HUES6 (cell line): ENCODE results near the gene TRAPPC8.
"Not testable (repeated sequence)": the region's sequence is repeated elsewhere in the genome, so short reads cannot be mapped to it uniquely, and the experiment has no call there.

Source experiments
- H3K27ac ChIP-seq: 2 replicates; pipeline ENCODE4 v1.7.0; 2013; ENCODE audit warnings: low read depth, mild to moderate bottlenecking, low read length, inconsistent platforms
- H3K27me3 ChIP-seq: 2 replicates; pipeline ENCODE4 v1.6.1; 2013; ENCODE audit warnings: low read length; ENCODE audit not compliant: control insufficient read depth, insufficient read depth
- H3K36me3 ChIP-seq: 2 replicates; pipeline ENCODE4 v1.6.1; 2013; ENCODE audit warnings: low read length; ENCODE audit not compliant: control insufficient read depth, insufficient read depth
- H3K4me1 ChIP-seq: 2 replicates; pipeline ENCODE4 v1.6.1; 2013; ENCODE audit warnings: low read length; ENCODE audit not compliant: control insufficient read depth, insufficient read depth
- H3K4me3 ChIP-seq: 2 replicates; pipeline ENCODE4 v1.5.1; 2013; ENCODE audit warnings: low read depth, low read length
- H3K9ac ChIP-seq: one replicate; pipeline ENCODE4 v1.6.1; 2013; ENCODE audit warnings: mild to moderate bottlenecking, low read length
- H3K9me3 ChIP-seq: 2 replicates; pipeline ENCODE4 v1.6.1; 2013; ENCODE audit warnings: low read depth, low read length; ENCODE audit not compliant: control insufficient read depth, insufficient read depth

TRAPPC8 gene

DNA sequence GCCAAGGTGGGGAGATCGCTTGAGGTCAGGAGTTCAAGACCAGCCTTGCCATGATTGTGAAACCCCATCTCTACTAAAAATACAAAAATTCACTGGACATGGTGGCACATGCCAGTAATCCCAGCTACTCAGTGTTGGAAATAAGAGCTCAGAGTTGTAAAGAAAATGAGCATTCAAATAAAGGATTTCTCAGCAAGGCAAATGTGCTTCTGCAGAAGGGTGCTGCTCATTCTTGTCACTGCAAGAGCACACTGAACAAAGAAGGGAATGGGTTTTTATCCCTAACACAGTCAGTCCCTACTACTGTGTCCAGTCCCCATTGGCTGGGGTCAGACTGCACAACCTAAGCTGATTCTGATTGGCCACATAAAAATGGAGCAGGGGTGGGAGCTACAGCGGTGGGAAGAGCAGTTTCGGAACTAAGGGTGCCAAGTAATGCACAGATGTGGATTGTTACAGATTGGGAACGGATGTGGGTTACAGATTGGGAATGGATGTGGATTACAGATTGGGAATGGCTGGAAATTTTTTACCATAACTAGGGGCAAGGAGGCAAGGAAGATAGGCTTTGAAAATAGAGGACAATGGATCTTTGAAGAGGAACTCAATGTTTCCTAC is 31.1 kb upstream of the TRAPPC8 start:
- Histone ChIP-seq H3K4me1 (no peaks in the 10 kb centered on the region), H3K36me3 (no peaks in the 10 kb centered on the region), H3K9me3 (peaks cover 52% of the 10 kb centered on the region), H3K9ac (no peak overlapping the region), H3K27me3 (no peaks in the 10 kb centered on the region), H3K4me3 (no peak overlapping the region), H3K27ac (no peak overlapping the region)

- H3K36me3 ChIP-seq, result no peaks in the 10 kb centered on the region
- H3K9me3 ChIP-seq, result peaks cover 32% of the 10 kb centered on the region
- no peak overlapping the region for H3K9ac ChIP-seq
- H3K27me3 ChIP-seq, result no peaks in the 10 kb centered on the region
- no peak overlapping the region for H3K4me3 ChIP-seq
- no peaks in the 10 kb centered on the region for H3K4me1 ChIP-seq
- no peak overlapping the region for H3K27ac ChIP-seq
Observed at GRCh38 chr18:31970617-31971016, 27.7 kb upstream of the TRAPPC8 start.

GRCh38 chr18:31965316-31965970 is 22.5 kb upstream of the TRAPPC8 start:
- peaks cover 15% of the 10 kb centered on the region for H3K9me3 ChIP-seq
- H3K36me3 ChIP-seq, result no peaks in the 10 kb centered on the region
- no peak overlapping the region for H3K27ac ChIP-seq
- H3K27me3 ChIP-seq, result no peaks in the 10 kb centered on the region
- H3K4me1 ChIP-seq, result no peaks in the 10 kb centered on the region
- no peak overlapping the region for H3K4me3 ChIP-seq
- H3K9ac ChIP-seq, result no peak overlapping the region

- no peaks in the 10 kb centered on the region for H3K36me3 ChIP-seq
- no peak overlapping the region for H3K27ac ChIP-seq
- H3K4me3 ChIP-seq, result no peak overlapping the region
- H3K9me3 ChIP-seq, result peaks cover 11% of the 10 kb centered on the region; the same call in 1 of the 2 replicates
- H3K4me1 ChIP-seq, result peaks cover 7% of the 10 kb centered on the region; the same call in 1 of the 2 replicates
- no peak overlapping the region for H3K9ac ChIP-seq
- H3K27me3 ChIP-seq, result no peaks in the 10 kb centered on the region
Observed at GRCh38 chr18:31957728-31958127, 14.8 kb upstream of the TRAPPC8 start.

- no peak overlapping the region for H3K9ac ChIP-seq
- no peaks in the 10 kb centered on the region; the same call in 1 of the 2 replicates for H3K9me3 ChIP-seq
- no peak overlapping the region for H3K27ac ChIP-seq
- no peaks in the 10 kb centered on the region for H3K36me3 ChIP-seq
- peaks cover 16% of the 10 kb centered on the region for H3K4me1 ChIP-seq
- H3K4me3 ChIP-seq, result no peak overlapping the region
- no peaks in the 10 kb centered on the region for H3K27me3 ChIP-seq
Observed at GRCh38 chr18:31954349-31954748, 11.4 kb upstream of the TRAPPC8 start.

DNA sequence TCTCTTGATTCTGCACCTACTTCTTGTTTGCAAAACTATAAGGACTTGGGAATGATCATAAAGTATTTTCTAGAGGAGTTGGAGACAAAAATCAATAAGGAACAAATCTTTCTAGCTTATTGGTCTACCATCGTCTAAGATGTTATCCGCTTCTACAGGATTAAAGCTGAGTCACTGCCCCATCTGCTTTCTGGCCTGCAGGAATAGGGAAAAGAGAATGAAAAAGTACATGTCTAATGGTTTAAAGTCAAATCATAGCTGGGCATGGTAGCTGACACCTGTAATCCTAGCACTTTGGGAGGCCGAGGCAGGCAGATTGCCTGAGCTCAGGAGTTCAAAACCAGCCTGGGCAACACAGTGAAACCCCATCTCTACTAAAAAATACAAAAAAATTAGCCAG is 10.8 kb upstream of the TRAPPC8 start:
- peaks cover 16% of the 10 kb centered on the region for H3K4me1 ChIP-seq
- H3K27ac ChIP-seq, H3K9ac ChIP-seq, H3K9me3 ChIP-seq, H3K36me3 ChIP-seq, H3K4me3 ChIP-seq, H3K27me3 ChIP-seq: not testable (repeated sequence)

- peaks cover 11% of the 10 kb centered on the region for H3K9me3 ChIP-seq
- H3K27ac ChIP-seq, result no peak overlapping the region
- no peaks in the 10 kb centered on the region for H3K27me3 ChIP-seq
- no peak overlapping the region for H3K4me3 ChIP-seq
- H3K4me1 ChIP-seq, result peaks cover 16% of the 10 kb centered on the region
- H3K36me3 ChIP-seq, result no peaks in the 10 kb centered on the region
- no peak overlapping the region for H3K9ac ChIP-seq
Observed at GRCh38 chr18:31952223-31952622, 9.3 kb upstream of the TRAPPC8 start.

- Histone ChIP-seq H3K36me3 (no peaks in the 10 kb centered on the region), H3K9ac (no peak overlapping the region), H3K4me3 (no peak overlapping the region), H3K4me1 (peaks cover 17% of the 10 kb centered on the region), H3K27ac (no peak overlapping the region; the same call in 1 of the 2 replicates), H3K27me3 (no peaks in the 10 kb centered on the region), H3K9me3 (peaks cover 11% of the 10 kb centered on the region)
Observed at GRCh38 chr18:31950583-31950982, 7.7 kb upstream of the TRAPPC8 start.

GRCh38 chr18:31948349-31948748 is 5.4 kb upstream of the TRAPPC8 start:
- H3K9ac ChIP-seq, H3K27me3 ChIP-seq, H3K4me3 ChIP-seq, H3K36me3 ChIP-seq, H3K27ac ChIP-seq: not testable (repeated sequence)
- peaks cover 20% of the 10 kb centered on the region for H3K4me1 ChIP-seq
- H3K9me3 ChIP-seq, result peaks cover 11% of the 10 kb centered on the region

GRCh38 chr18:31946305-31947046 is 3.5 kb upstream of the TRAPPC8 start:
- Histone ChIP-seq H3K4me3 (no peak overlapping the region), H3K4me1 (peaks cover 20% of the 10 kb centered on the region), H3K36me3 (no peaks in the 10 kb centered on the region), H3K27ac (peak overlapping the region; percentile 77), H3K27me3 (no peaks in the 10 kb centered on the region), H3K9ac (peak overlapping the region; percentile 27), H3K9me3 (peaks cover 11% of the 10 kb centered on the region)
